GM12865 (cell line): ENCODE data around the gene STIM2.
A peak's percentile ranks its signal among the peaks of the same experiment; 100 is the strongest.

ENCODE experiments used
- DNase-seq: peaks from one replicate; pipeline ENCODE4 v3.0.0; 2010; ENCODE audit warnings: low read depth
- H3K4me3 ChIP-seq: 2 replicates; pipeline ENCODE4 v1.5.1; 2011; ENCODE audit warnings: mild to moderate bottlenecking, low read depth, low read length, control low read depth
- TF ChIP-seq, protein P1 (sequence below): IDR thresholded peaks from 2 replicates; pipeline ENCODE4 v1.5.1; 2011; ENCODE audit warnings: low read length, control low read depth, low read depth, inconsistent platforms; ENCODE audit not compliant: insufficient read depth; ENCODE audit errors: missing control alignments

Gene STIM2

GRCh38 chr4:26854701-26855100, 5.9 kb upstream of the STIM2 start:
- TF ChIP-seq, protein P1, sequence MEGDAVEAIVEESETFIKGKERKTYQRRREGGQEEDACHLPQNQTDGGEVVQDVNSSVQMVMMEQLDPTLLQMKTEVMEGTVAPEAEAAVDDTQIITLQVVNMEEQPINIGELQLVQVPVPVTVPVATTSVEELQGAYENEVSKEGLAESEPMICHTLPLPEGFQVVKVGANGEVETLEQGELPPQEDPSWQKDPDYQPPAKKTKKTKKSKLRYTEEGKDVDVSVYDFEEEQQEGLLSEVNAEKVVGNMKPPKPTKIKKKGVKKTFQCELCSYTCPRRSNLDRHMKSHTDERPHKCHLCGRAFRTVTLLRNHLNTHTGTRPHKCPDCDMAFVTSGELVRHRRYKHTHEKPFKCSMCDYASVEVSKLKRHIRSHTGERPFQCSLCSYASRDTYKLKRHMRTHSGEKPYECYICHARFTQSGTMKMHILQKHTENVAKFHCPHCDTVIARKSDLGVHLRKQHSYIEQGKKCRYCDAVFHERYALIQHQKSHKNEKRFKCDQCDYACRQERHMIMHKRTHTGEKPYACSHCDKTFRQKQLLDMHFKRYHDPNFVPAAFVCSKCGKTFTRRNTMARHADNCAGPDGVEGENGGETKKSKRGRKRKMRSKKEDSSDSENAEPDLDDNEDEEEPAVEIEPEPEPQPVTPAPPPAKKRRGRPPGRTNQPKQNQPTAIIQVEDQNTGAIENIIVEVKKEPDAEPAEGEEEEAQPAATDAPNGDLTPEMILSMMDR, result no peak
- DNase-seq, result no peak

GRCh38 chr4:26856906-26857277, 3.7 kb upstream of the STIM2 start:
- TF ChIP-seq, protein P1, result no peak
- peak overlapping the region; percentile 82 for H3K4me3 ChIP-seq
- no peak for DNase-seq

More at GRCh38 chr4:26854701-26855100, 5.9 kb upstream of the STIM2 start:
- H3K4me3 ChIP-seq, result no peak overlapping the region

GRCh38 chr4:26857278-26858034, 3.2 kb upstream of the STIM2 start:
- H3K4me3 ChIP-seq, result peak overlapping the region; percentile 98
- peak; percentile 96 for DNase-seq
- TF ChIP-seq, protein P1, result peak; percentile 0

- peak overlapping the region; percentile 98 for H3K4me3 ChIP-seq
- DNase-seq, result no peak
- TF ChIP-seq, protein P1, result no peak
Measured at GRCh38 chr4:26858035-26858918, 2.4 kb upstream of the STIM2 start.

- peak overlapping the region; percentile 98 for H3K4me3 ChIP-seq
- DNase-seq, result no peak
- TF ChIP-seq, protein P1, result no peak
Measured at GRCh38 chr4:26858947-26859401, 1.7 kb upstream of the STIM2 start.

- peak overlapping the region; percentile 70 for H3K4me3 ChIP-seq
- TF ChIP-seq, protein P1, result no peak
- DNase-seq, result no peak
Measured at GRCh38 chr4:26859762-26860156, 882 bp upstream of the STIM2 start.
